Dedifferentiated amniotic fluid mesenchymal stem cell (primary cell): ENCODE measurements around the gene PIGH.
"Not testable (repeated sequence)": the region's sequence is repeated elsewhere in the genome, so short reads cannot be mapped to it uniquely, and the experiment has no call there.

ENCODE experiments used
- DNase-seq: peaks from one replicate; pipeline ENCODE4 v3.0.0-alpha.2; 2016; ENCODE audit errors: extremely low spot score

The PIGH gene

GRCh38 chr14:67609642-67610310 is 9.7 kb upstream of the PIGH start:
- no peak for DNase-seq

GRCh38 chr14:67607646-67608045 is 7.6 kb upstream of the PIGH start:
- no peak for DNase-seq

- DNase-seq = no peak
Measured at GRCh38 chr14:67602995-67603545, 3.0 kb upstream of the PIGH start.

- no peak for DNase-seq
Measured at GRCh38 chr14:67602076-67602475, 2.0 kb upstream of the PIGH start.

GRCh38 chr14:67600562-67600974 is 500 bp upstream of the PIGH start:
- DNase-seq = not testable (repeated sequence)

GRCh38 chr14:67595392-67595791 is 4.7 kb downstream of the PIGH start:
- DNase-seq = no peak

GRCh38 chr14:67593650-67594049 is 6.4 kb downstream of the PIGH start:
- DNase-seq = not testable (repeated sequence)

GRCh38 chr14:67589204-67589770 is 10.8 kb downstream of the PIGH start:
- DNase-seq = no peak

- DNase-seq = no peak
Measured at GRCh38 chr14:67586369-67586768, 13.7 kb downstream of the PIGH start.

GRCh38 chr14:67584978-67585377 is 15.1 kb downstream of the PIGH start:
- DNase-seq = no peak

- DNase-seq = no peak
Measured at GRCh38 chr14:67583711-67584644, 16.1 kb downstream of the PIGH start.

GRCh38 chr14:67582061-67582460 is 18.0 kb downstream of the PIGH start:
- no peak for DNase-seq

GRCh38 chr14:67581643-67582042 is 18.4 kb downstream of the PIGH start:
- DNase-seq = no peak

GRCh38 chr14:67580336-67581171 is 19.5 kb downstream of the PIGH start:
- no peak for DNase-seq

- no peak for DNase-seq
Measured at GRCh38 chr14:67579636-67580035, 20.4 kb downstream of the PIGH start.

- no peak for DNase-seq
Measured at GRCh38 chr14:67579040-67579439, 21.0 kb downstream of the PIGH start.

- DNase-seq = no peak
Measured at GRCh38 chr14:67577909-67578749, 21.9 kb downstream of the PIGH start.

GRCh38 chr14:67577181-67577808 is 22.8 kb downstream of the PIGH start:
- DNase-seq = no peak

- DNase-seq = no peak
Measured at GRCh38 chr14:67576216-67576955, 23.7 kb downstream of the PIGH start.
